ENCODE data around the gene CD82. TPM values are rescaled to one million over a fixed set of nuclear protein-coding genes. Genes with fewer than 3 reads are reported as not detected.

CD82 gene
- total RNA-seq, 3 donors from 2014 or later (not counting 1 experiment from before 2014, with no cell fraction given) = 11.6 to 42.1 (median 13.0) TPM

GRCh38 chr11:44598831-44599230 lies 33.4 kb downstream of the CD82 start:
- no peak for ATAC-seq
- Histone ChIP-seq H3K4me3 (ENCODE audit: low read length) (no peak overlapping the region), H3K36me3 (ENCODE audit: control insufficient read depth, insufficient read depth, low read length) (no peaks in the 10 kb centered on the region), H3K9me3 (ENCODE audit: control insufficient read depth, insufficient read depth, low read length) (no peaks in the 10 kb centered on the region), H3K27me3 (ENCODE audit: control insufficient read depth, insufficient read depth, low read length) (no peaks in the 10 kb centered on the region), H3K4me1 (ENCODE audit: control insufficient read depth, insufficient read depth, low read length) (peaks cover 38% of the 10 kb centered on the region), H3K27ac (ENCODE audit: low read length) (no peak overlapping the region)
- H3K27me3 Mint-ChIP-seq (ENCODE audit: low read depth in 2 of 2) = no peaks in the 10 kb centered on the region
- no peaks in the 10 kb centered on the region for H3K36me3 Mint-ChIP-seq
- no peak overlapping the region for H3K4me3 Mint-ChIP-seq
- H3K27ac Mint-ChIP-seq = no peak overlapping the region
- no peaks in the 10 kb centered on the region for H3K4me1 Mint-ChIP-seq
- DNase-seq = no peak
- no peak for TF ChIP-seq CTCF (IDR thresholded peaks at IDR 0.05)
- no peaks in the 10 kb centered on the region for H3K9me3 Mint-ChIP-seq
- WGBS (ENCODE audit: insufficient coverage) = 100% methylated on average over 1 of the region's 1 CpG
- intact Hi-C loops (cut with micrococcal nuclease) = no loop called here

- intact Hi-C loops (cut with micrococcal nuclease) = no loop called here
- Histone ChIP-seq H3K4me1 (ENCODE audit: control insufficient read depth, insufficient read depth, low read length) (peaks cover 40% of the 10 kb centered on the region), H3K9me3 (ENCODE audit: control insufficient read depth, insufficient read depth, low read length) (no peaks in the 10 kb centered on the region), H3K27me3 (ENCODE audit: control insufficient read depth, insufficient read depth, low read length) (no peaks in the 10 kb centered on the region), H3K36me3 (ENCODE audit: control insufficient read depth, insufficient read depth, low read length) (peaks cover under 1% of the 10 kb centered on the region), H3K27ac (ENCODE audit: low read length) (peak overlapping the region; percentile 72), H3K4me3 (ENCODE audit: low read length) (no peak overlapping the region)
- WGBS (ENCODE audit: insufficient coverage) = 93% methylated on average over 6 of the region's 7 CpGs
- H3K4me3 Mint-ChIP-seq = no peak overlapping the region
- no peaks in the 10 kb centered on the region for H3K27me3 Mint-ChIP-seq (ENCODE audit: low read depth in 2 of 2)
- H3K36me3 Mint-ChIP-seq = no peaks in the 10 kb centered on the region
- H3K9me3 Mint-ChIP-seq = no peaks in the 10 kb centered on the region
- H3K4me1 Mint-ChIP-seq = no peaks in the 10 kb centered on the region
- ATAC-seq (no peak), DNase-seq (no peak)
- no peak overlapping the region for H3K27ac Mint-ChIP-seq
- no peak for TF ChIP-seq CTCF (IDR thresholded peaks at IDR 0.05)
Observed at GRCh38 chr11:44600261-44600660, 34.8 kb downstream of the CD82 start.

- no peaks in the 10 kb centered on the region for H3K4me1 Mint-ChIP-seq
- Histone ChIP-seq H3K4me3 (ENCODE audit: low read length) (no peak overlapping the region), H3K4me1 (ENCODE audit: control insufficient read depth, insufficient read depth, low read length) (peaks cover 37% of the 10 kb centered on the region), H3K9me3 (ENCODE audit: control insufficient read depth, insufficient read depth, low read length) (no peaks in the 10 kb centered on the region), H3K36me3 (ENCODE audit: control insufficient read depth, insufficient read depth, low read length) (peaks cover 5% of the 10 kb centered on the region), H3K27me3 (ENCODE audit: control insufficient read depth, insufficient read depth, low read length) (no peaks in the 10 kb centered on the region), H3K27ac (ENCODE audit: low read length) (peak overlapping the region; percentile 72)
- DNase-seq (no peak), ATAC-seq (no peak)
- no peaks in the 10 kb centered on the region for H3K27me3 Mint-ChIP-seq (ENCODE audit: low read depth in 2 of 2)
- H3K27ac Mint-ChIP-seq = no peak overlapping the region
- no peaks in the 10 kb centered on the region for H3K9me3 Mint-ChIP-seq
- no peaks in the 10 kb centered on the region for H3K36me3 Mint-ChIP-seq
- intact Hi-C loops (cut with micrococcal nuclease) = no loop called here
- TF ChIP-seq CTCF (IDR thresholded peaks at IDR 0.05) = no peak
- H3K4me3 Mint-ChIP-seq = no peak overlapping the region
- 69% methylated on average over 9 of the region's 10 CpGs for WGBS (ENCODE audit: insufficient coverage)
Observed at GRCh38 chr11:44600839-44601383, 35.4 kb downstream of the CD82 start.

Measured in natural killer cell (primary cell).